ENCODE measurements around the gene DMRT2. TPM values are rescaled to one million over a fixed set of nuclear protein-coding genes. Genes with fewer than 3 reads are reported as not detected.

Gene DMRT2
- total RNA-seq, 1 experiment from 2014 or later: not detected

DNA sequence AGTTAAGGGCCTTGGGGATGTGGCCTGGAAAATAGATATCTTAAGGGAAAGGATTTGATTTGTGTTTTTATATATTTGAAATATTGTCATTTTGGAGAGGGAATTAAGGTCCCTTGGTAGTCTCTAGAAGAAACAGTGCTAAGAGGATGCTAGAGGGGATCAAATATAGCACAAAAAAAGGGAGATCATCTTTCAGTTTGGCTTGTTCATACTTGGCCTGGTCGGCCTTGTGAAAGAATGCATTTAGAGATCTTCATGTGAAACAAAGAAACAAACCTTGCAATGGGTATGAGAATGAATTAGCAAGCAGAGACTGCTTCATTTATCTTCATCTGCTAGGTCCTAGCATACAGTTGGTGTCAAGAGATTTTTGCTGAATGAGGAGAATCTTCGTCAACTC is 15.0 kb downstream of the DMRT2 start:
- Histone ChIP-seq H3K4me3 (ENCODE audit: low read length) (no peak overlapping the region), H3F3A (ENCODE audit: low read length, unreplicated experiment) (no peaks in the 10 kb centered on the region), H3K27me3 (ENCODE audit: low read length) (no peaks in the 10 kb centered on the region), H2AFZ (ENCODE audit: low read length) (no peak overlapping the region), H3K27ac (ENCODE audit: low read length) (no peak overlapping the region), H3K79me2 (ENCODE audit: low read length) (no peaks in the 10 kb centered on the region), H3K36me3 (ENCODE audit: low read depth, low read length) (no peaks in the 10 kb centered on the region), H3K9me2 (replicated peaks; ENCODE audit: low read length) (no peaks in the 10 kb centered on the region), H4K20me1 (ENCODE audit: low read length) (no peaks in the 10 kb centered on the region), H3K9ac (ENCODE audit: low read length) (no peak overlapping the region), H3K4me2 (ENCODE audit: low read length) (no peak overlapping the region), H3K9me3 (ENCODE audit: low read length) (no peaks in the 10 kb centered on the region), H3K4me1 (ENCODE audit: insufficient read depth, low read length) (no peaks in the 10 kb centered on the region)
- POLR2A ChIA-PET (ENCODE audit: unreplicated experiment): no interaction called here
- BruUV-seq (replicated peaks): no TSS peak
- intact Hi-C loops (cut with micrococcal nuclease): no loop called here
- no peak for TF ChIP-seq EZH2phosphoT487 (IDR thresholded peaks at IDR 0.05; ENCODE audit: borderline replicate concordance, low read length)
- no peak for TF ChIP-seq EZH2 (IDR thresholded peaks at IDR 0.05; ENCODE audit: low read length, unreplicated experiment)
- TF ChIP-seq, protein P1, sequence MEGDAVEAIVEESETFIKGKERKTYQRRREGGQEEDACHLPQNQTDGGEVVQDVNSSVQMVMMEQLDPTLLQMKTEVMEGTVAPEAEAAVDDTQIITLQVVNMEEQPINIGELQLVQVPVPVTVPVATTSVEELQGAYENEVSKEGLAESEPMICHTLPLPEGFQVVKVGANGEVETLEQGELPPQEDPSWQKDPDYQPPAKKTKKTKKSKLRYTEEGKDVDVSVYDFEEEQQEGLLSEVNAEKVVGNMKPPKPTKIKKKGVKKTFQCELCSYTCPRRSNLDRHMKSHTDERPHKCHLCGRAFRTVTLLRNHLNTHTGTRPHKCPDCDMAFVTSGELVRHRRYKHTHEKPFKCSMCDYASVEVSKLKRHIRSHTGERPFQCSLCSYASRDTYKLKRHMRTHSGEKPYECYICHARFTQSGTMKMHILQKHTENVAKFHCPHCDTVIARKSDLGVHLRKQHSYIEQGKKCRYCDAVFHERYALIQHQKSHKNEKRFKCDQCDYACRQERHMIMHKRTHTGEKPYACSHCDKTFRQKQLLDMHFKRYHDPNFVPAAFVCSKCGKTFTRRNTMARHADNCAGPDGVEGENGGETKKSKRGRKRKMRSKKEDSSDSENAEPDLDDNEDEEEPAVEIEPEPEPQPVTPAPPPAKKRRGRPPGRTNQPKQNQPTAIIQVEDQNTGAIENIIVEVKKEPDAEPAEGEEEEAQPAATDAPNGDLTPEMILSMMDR (conservative IDR thresholded peaks at IDR 0.05; ENCODE audit: low read depth, low read length): no peak
- ATAC-seq (no peak), DNase-seq (no peak)
- CTCF ChIA-PET: no interaction called here

DNA sequence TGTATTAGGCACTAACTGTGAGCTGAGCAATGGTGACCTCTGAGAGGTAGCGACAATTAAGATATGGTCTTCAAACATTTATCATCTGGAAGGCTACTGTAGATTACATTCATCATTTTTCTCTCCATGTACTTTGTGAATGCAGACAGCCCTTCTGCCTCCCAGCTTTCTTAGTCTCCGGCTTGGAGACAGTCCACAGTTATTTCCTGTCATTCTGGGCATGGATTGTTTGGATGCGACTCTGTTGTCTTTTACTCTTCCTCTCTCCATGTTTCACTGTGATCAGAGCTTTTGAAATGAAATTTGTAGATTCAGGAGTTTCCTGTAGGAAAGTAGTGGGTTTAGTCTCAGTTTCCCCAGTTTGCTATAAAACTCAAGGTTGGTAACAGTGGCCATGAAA is 20.5 kb downstream of the DMRT2 start:
- intact Hi-C loops (cut with micrococcal nuclease): no loop called here
- no peaks in the 10 kb centered on the region for H3K79me2 ChIP-seq (ENCODE audit: low read length)
- H3K27ac ChIP-seq (ENCODE audit: low read length): no peak overlapping the region
- no peak overlapping the region for H3K4me2 ChIP-seq (ENCODE audit: low read length)
- ChIA-PET CTCF (no interaction called here), POLR2A (ENCODE audit: unreplicated experiment) (no interaction called here)
- no peaks in the 10 kb centered on the region for H3K27me3 ChIP-seq (ENCODE audit: low read length)
- no peaks in the 10 kb centered on the region for H3K36me3 ChIP-seq (ENCODE audit: low read depth, low read length)
- H2AFZ ChIP-seq (ENCODE audit: low read length): no peak overlapping the region
- no peak overlapping the region for H3K9ac ChIP-seq (ENCODE audit: low read length)
- no TSS peak for BruUV-seq (replicated peaks)
- DNase-seq: no peak
- no peak for TF ChIP-seq EZH2 (IDR thresholded peaks at IDR 0.05; ENCODE audit: low read length, unreplicated experiment)
- TF ChIP-seq, protein P1 (conservative IDR thresholded peaks at IDR 0.05; ENCODE audit: low read depth, low read length): no peak
- TF ChIP-seq EZH2phosphoT487 (IDR thresholded peaks at IDR 0.05; ENCODE audit: borderline replicate concordance, low read length): no peak
- no peaks in the 10 kb centered on the region for H3K4me1 ChIP-seq (ENCODE audit: insufficient read depth, low read length)
- no peak overlapping the region for H3K4me3 ChIP-seq (ENCODE audit: low read length)
- H3K9me2 ChIP-seq (replicated peaks; ENCODE audit: low read length): no peaks in the 10 kb centered on the region
- no peak for ATAC-seq
- no peaks in the 10 kb centered on the region for H4K20me1 ChIP-seq (ENCODE audit: low read length)
- H3K9me3 ChIP-seq (ENCODE audit: low read length): no peaks in the 10 kb centered on the region
- H3F3A ChIP-seq (ENCODE audit: low read length, unreplicated experiment): no peaks in the 10 kb centered on the region

DNA sequence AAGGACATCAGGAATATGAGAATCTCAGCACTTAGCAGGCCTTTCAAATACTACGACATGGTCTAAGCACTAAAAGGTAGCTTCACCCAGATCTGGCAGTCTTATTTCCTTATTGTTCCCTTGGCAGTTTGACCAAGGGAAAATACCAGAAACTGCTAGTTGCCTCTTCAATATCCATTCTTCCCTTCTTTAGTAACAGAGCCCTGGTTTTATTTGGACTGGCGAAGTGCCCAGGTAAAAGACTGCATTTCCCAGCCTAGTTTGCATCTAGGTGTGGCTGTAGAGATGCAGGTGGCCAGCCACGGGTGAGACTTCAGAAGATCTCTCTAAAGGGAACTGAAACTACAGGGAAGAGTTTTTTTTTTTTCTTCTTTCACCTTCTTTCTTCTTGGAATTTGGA is 21.6 kb downstream of the DMRT2 start:
- peak; percentile 69 for ATAC-seq
- POLR2A ChIA-PET (ENCODE audit: unreplicated experiment): no interaction called here

More for the DNA sequence above, 21.6 kb downstream of the DMRT2 start:
- Histone ChIP-seq H3K9ac (ENCODE audit: low read length) (no peak overlapping the region), H3K9me3 (ENCODE audit: low read length) (no peaks in the 10 kb centered on the region), H3K4me1 (ENCODE audit: insufficient read depth, low read length) (no peaks in the 10 kb centered on the region), H3K4me2 (ENCODE audit: low read length) (peak overlapping the region; percentile 12; the same call in 1 of the 2 replicates), H2AFZ (ENCODE audit: low read length) (no peak overlapping the region), H3K27me3 (ENCODE audit: low read length) (no peaks in the 10 kb centered on the region), H3F3A (ENCODE audit: low read length, unreplicated experiment) (no peaks in the 10 kb centered on the region), H3K9me2 (replicated peaks; ENCODE audit: low read length) (no peaks in the 10 kb centered on the region), H3K27ac (ENCODE audit: low read length) (peak overlapping the region; percentile 25; the same call in 1 of the 2 replicates), H4K20me1 (ENCODE audit: low read length) (no peaks in the 10 kb centered on the region), H3K36me3 (ENCODE audit: low read depth, low read length) (no peaks in the 10 kb centered on the region), H3K79me2 (ENCODE audit: low read length) (no peaks in the 10 kb centered on the region), H3K4me3 (ENCODE audit: low read length) (no peak overlapping the region)
- TF ChIP-seq, protein P1 (conservative IDR thresholded peaks at IDR 0.05; ENCODE audit: low read depth, low read length): no peak
- TF ChIP-seq EZH2 (IDR thresholded peaks at IDR 0.05; ENCODE audit: low read length, unreplicated experiment): no peak
- TF ChIP-seq EZH2phosphoT487 (IDR thresholded peaks at IDR 0.05; ENCODE audit: borderline replicate concordance, low read length): no peak
- peak; percentile 68 for DNase-seq
- CTCF ChIA-PET: no interaction called here
- no TSS peak for BruUV-seq (replicated peaks)
- intact Hi-C loops (cut with micrococcal nuclease): no loop called here

All from PC-3 (cell line).